ENCODE results near the gene EXTL2. TPM values are rescaled to one million over a fixed set of nuclear protein-coding genes. Genes with fewer than 3 reads are reported as not detected.

Gene EXTL2
- total RNA-seq, 1 experiment from 2014 or later, result 15.2 TPM

DNA sequence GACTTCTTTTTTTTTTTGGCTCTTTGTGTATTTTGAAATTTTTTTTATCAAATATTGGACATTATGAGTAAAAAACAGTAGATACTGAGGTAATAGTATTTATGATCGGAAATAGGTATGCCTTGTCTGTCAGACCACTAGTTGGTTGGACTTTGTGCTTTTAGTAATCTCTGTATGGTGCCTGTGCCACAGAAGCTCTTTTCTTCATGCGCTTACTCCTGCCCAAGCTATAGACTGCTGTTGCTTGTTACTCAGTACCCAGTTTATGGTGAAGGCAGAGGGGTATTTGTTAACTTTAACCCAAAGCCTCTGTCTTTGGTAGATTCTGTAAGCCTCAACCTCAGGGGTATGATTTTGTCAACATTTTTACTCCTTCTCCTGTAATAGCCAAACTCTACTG is 9.9 kb upstream of the EXTL2 start:
- Mint-ChIP-seq H3K9me3 (ENCODE audit: unreplicated experiment) (peaks cover 7% of the 10 kb centered on the region), H3K27me3 (ENCODE audit: insufficient read depth, unreplicated experiment) (no peaks in the 10 kb centered on the region), H3K27ac (ENCODE audit: low read depth, unreplicated experiment) (no peak overlapping the region), H3K4me1 (ENCODE audit: insufficient read depth, unreplicated experiment) (peaks cover 8% of the 10 kb centered on the region), H3K36me3 (ENCODE audit: insufficient read depth, unreplicated experiment) (peaks cover 65% of the 10 kb centered on the region), H3K4me3 (ENCODE audit: unreplicated experiment) (no peak overlapping the region)
- no TSS peak for BruUV-seq (replicated peaks)
- ChIA-PET POLR2A (no interaction called here), CTCF (interaction anchor here (0.5 to 0.7 kb wide), 4 partner anchors 44 to 616 kb away, joined by 3 to 4 read pairs (median 3); no protein-coding TSS in a partner anchor)
- intact Hi-C loops (cut with micrococcal nuclease), result no loop called here
- TF ChIP-seq, protein P1, sequence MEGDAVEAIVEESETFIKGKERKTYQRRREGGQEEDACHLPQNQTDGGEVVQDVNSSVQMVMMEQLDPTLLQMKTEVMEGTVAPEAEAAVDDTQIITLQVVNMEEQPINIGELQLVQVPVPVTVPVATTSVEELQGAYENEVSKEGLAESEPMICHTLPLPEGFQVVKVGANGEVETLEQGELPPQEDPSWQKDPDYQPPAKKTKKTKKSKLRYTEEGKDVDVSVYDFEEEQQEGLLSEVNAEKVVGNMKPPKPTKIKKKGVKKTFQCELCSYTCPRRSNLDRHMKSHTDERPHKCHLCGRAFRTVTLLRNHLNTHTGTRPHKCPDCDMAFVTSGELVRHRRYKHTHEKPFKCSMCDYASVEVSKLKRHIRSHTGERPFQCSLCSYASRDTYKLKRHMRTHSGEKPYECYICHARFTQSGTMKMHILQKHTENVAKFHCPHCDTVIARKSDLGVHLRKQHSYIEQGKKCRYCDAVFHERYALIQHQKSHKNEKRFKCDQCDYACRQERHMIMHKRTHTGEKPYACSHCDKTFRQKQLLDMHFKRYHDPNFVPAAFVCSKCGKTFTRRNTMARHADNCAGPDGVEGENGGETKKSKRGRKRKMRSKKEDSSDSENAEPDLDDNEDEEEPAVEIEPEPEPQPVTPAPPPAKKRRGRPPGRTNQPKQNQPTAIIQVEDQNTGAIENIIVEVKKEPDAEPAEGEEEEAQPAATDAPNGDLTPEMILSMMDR (IDR thresholded peaks at IDR 0.05; ENCODE audit: unreplicated experiment), result no peak
- no peak for DNase-seq (ENCODE audit: unreplicated experiment)

DNA sequence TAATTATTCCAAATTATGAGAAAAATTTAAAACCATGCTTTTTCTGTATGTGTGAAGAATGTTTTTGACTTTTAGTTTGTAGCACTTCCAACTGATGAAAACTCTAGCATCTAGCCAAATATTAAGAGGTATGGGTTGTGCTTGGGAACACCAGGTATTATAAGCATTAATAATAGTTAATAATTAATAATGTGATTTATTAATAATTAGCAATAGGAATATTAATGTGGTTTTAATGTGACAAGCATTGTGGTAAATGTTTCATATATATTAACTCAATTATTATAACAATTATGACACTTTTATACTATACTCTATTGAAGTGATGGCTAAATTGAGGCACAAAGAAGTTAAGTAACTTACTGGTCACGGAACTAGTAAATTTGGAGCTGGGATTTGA is 9.1 kb upstream of the EXTL2 start:
- TF ChIP-seq, protein P1 (IDR thresholded peaks at IDR 0.05; ENCODE audit: unreplicated experiment), result no peak
- no peaks in the 10 kb centered on the region for H3K27me3 Mint-ChIP-seq (ENCODE audit: insufficient read depth, unreplicated experiment)
- intact Hi-C loops (cut with micrococcal nuclease), result no loop called here
- peaks cover 7% of the 10 kb centered on the region for H3K9me3 Mint-ChIP-seq (ENCODE audit: unreplicated experiment)
- ChIA-PET CTCF (interaction anchor here (0.6 to 0.7 kb wide), 3 partner anchors 344 to 616 kb away, joined by 3 to 4 read pairs (median 3); no protein-coding TSS in a partner anchor), POLR2A (interaction anchor here (0.8 kb wide), 1 partner anchor 9 kb away, joined by 3 read pairs; the partner anchor contains the start of gene SLC30A7)
- no peak overlapping the region for H3K27ac Mint-ChIP-seq (ENCODE audit: low read depth, unreplicated experiment)
- no peak for DNase-seq (ENCODE audit: unreplicated experiment)
- BruUV-seq (replicated peaks), result no TSS peak
- H3K36me3 Mint-ChIP-seq (ENCODE audit: insufficient read depth, unreplicated experiment), result peaks cover 71% of the 10 kb centered on the region
- H3K4me3 Mint-ChIP-seq (ENCODE audit: unreplicated experiment), result no peak overlapping the region
- H3K4me1 Mint-ChIP-seq (ENCODE audit: insufficient read depth, unreplicated experiment), result peaks cover 8% of the 10 kb centered on the region

DNA sequence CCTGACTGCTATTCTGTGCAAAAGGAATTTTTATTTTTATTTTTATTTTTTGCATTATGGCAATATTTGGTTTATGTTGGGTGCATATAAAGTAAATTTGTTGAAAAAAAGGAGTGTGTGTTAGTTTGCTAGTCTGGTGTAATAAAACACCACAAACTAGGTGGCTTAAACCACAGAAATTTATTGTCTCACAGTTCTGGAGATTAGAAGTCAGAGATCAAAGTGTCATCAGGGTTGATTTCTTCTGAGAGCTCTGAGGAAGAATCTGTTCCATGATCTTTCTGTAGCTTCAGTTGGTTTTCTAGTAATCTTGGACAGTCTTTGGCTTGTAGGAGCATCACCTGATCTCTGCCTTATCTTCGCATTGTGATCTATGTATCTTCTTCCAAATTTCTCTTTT is 7.7 kb upstream of the EXTL2 start:
- H3K4me1 Mint-ChIP-seq (ENCODE audit: insufficient read depth, unreplicated experiment), result no peaks in the 10 kb centered on the region
- H3K27ac Mint-ChIP-seq (ENCODE audit: low read depth, unreplicated experiment), result no peak overlapping the region
- H3K9me3 Mint-ChIP-seq (ENCODE audit: unreplicated experiment), result peaks cover 7% of the 10 kb centered on the region
- intact Hi-C loops (cut with micrococcal nuclease), result no loop called here
- peaks cover 66% of the 10 kb centered on the region for H3K36me3 Mint-ChIP-seq (ENCODE audit: insufficient read depth, unreplicated experiment)
- CTCF ChIA-PET, result interaction anchor here (0.5 to 0.9 kb wide), 2 partner anchors 387 to 560 kb away, joined by 4 read pairs; no protein-coding TSS in a partner anchor
- TF ChIP-seq, protein P1 (IDR thresholded peaks at IDR 0.05; ENCODE audit: unreplicated experiment), result no peak
- POLR2A ChIA-PET, result no interaction called here
- no peak for DNase-seq (ENCODE audit: unreplicated experiment)
- BruUV-seq (replicated peaks), result no TSS peak
- H3K27me3 Mint-ChIP-seq (ENCODE audit: insufficient read depth, unreplicated experiment), result no peaks in the 10 kb centered on the region
- no peak overlapping the region for H3K4me3 Mint-ChIP-seq (ENCODE audit: unreplicated experiment)

DNA sequence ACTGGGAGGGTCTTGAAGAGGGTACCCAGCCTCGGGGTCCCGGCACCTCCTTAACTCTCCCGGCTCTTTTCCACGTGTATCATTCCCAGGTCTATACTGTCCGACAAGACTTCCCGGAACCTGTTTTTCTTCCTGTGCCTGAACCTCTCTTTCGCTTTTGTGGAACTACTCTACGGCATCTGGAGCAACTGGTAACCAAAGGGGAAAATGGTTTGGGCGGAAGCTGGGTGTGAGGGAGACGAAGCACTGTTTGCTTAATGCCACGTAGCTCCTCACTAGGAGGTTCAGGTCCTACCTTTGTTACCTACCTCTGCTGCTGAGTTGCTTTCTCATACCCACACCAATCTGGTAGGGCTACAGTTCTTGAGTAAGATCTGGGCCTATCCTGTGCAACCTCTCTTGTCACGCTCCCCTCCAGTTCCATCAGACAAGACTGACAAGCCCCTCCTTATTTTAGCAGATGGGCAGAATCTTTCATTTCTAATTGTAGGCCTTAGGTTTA is 1.9 kb upstream of the EXTL2 start:
- Mint-ChIP-seq H3K4me3 (ENCODE audit: unreplicated experiment) (peak overlapping the region; percentile 96), H3K4me1 (ENCODE audit: insufficient read depth, unreplicated experiment) (peaks cover 6% of the 10 kb centered on the region), H3K36me3 (ENCODE audit: insufficient read depth, unreplicated experiment) (peaks cover 32% of the 10 kb centered on the region), H3K27ac (ENCODE audit: low read depth, unreplicated experiment) (peak overlapping the region; percentile 99), H3K9me3 (ENCODE audit: unreplicated experiment) (no peaks in the 10 kb centered on the region), H3K27me3 (ENCODE audit: insufficient read depth, unreplicated experiment) (no peaks in the 10 kb centered on the region)
- intact Hi-C loops (cut with micrococcal nuclease), result loop anchor here (10.0 kb wide), 1 partner anchor 762 kb away; the partner anchor contains the start of genes SASS6 and TRMT13
- ChIA-PET POLR2A (interaction anchor here (0.6 to 5.0 kb wide), 20 partner anchors 12 to 927 kb away, joined by 3 to 139 read pairs (median 6); partner anchors contain the start of genes CDC14A, DBT, DPH5 and RTCA), CTCF (interaction anchor here (1.2 kb wide), 1 partner anchor 342 kb away, joined by 3 read pairs; no protein-coding TSS in a partner anchor)
- no TSS peak for BruUV-seq (replicated peaks)
- TF ChIP-seq, protein P1 (IDR thresholded peaks at IDR 0.05; ENCODE audit: unreplicated experiment), result no peak
- DNase-seq (ENCODE audit: unreplicated experiment), result peak; percentile 69
